ENCODE data around the gene NLN. TPM values are rescaled to one million over a fixed set of nuclear protein-coding genes. Genes with fewer than 3 reads are reported as not detected.
A peak's percentile ranks its signal among the peaks of the same experiment; 100 is the strongest.
"Not testable (repeated sequence)": the region's sequence is repeated elsewhere in the genome, so short reads cannot be mapped to it uniquely, and the experiment has no call there.

NLN gene
- total RNA-seq, 1 donor from 2014 or later = 21.0 TPM

DNA sequence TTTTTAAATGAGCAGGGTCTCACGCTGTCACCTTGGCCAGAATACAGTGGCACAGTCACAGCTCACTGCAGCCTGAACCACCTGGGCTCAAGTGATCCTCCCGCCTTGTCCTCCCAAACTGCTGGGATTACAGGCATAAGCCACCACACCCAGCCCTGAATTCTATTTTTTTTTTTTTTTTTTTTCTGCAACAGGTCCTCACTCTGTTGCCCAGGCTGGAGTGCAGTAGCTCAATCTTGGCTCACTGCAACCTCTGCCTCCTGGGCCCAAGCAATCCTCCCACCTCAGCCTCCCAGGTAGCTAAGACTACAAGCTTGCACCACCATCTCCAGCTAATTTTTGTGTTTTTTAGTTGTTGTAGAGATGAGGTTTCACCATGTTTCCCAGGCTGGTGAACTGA is 51.0 kb downstream of the NLN start:
- not testable (repeated sequence) for DNase-seq (ENCODE audit: low read depth in 2 of 2)

DNA sequence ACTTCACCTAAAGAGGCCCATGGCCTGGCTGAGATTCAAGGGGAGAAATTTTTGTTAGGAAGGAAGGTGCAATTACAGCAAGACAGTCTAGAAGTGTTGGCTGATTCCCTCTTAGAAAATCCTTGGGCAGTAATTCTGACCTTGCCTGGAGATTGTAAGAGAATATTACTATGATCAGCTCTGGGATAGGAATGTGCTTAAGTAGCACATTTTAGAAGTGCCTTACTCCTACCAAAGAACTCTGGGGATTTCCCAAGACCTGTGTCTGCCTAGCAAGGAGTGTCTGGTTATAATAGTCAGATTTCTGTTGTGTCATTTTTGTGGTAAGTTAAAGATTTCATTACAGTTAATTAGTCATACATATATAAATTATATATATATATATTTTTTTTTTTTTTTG is 52.3 kb downstream of the NLN start:
- DNase-seq (ENCODE audit: low read depth in 2 of 2) = peak in 1 of 2 donors; percentile 29

DNA sequence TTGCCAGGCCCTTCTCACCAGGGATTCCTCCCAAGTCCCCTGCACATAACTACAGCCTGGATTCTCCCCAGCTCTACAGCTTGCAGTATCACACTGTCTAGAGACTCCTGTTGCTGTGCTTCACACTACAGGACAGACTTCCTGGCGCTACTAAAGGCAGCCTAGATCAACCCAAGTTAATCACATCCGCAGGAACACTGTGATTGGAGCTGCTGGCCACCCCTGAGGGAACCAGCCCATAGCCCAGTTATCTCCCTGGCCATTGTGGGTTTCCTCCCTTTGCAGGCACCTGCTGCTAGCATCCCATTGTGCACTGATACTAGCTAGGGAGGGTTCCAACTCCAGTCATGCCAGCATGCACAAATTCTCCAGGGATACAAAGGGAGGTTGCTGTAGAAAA is 53.5 kb downstream of the NLN start:
- DNase-seq (ENCODE audit: low read depth in 2 of 2) = no peak

- DNase-seq (ENCODE audit: low read depth in 2 of 2) = no peak
Measured at GRCh38 chr5:65776441-65777141, 54.6 kb downstream of the NLN start.

DNA sequence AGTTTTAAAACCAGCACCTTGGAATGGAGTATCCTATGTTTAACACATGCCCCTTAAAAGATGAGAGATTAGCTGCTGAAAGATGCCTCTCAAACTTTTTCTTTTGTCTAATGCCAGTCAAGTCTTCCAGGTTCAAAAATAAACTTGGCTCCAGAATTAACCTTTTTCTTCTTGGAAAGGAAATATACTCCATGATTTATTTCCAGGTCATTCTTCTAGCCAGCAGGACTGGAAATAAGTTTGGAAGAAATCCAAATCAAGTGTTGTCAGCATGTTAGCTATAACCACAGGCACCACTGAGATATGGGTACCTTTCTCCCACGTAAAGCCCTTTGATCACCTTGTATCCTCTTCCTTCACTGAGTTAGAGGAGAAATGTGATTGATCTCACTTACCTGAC is 56.1 kb downstream of the NLN start:
- peak; percentile 50 to 65 for DNase-seq (ENCODE audit: low read depth in 2 of 2)

GRCh38 chr5:65779643-65780042 is 57.6 kb downstream of the NLN start:
- peak in 1 of 2 donors; percentile 14 for DNase-seq (ENCODE audit: low read depth in 2 of 2)

DNA sequence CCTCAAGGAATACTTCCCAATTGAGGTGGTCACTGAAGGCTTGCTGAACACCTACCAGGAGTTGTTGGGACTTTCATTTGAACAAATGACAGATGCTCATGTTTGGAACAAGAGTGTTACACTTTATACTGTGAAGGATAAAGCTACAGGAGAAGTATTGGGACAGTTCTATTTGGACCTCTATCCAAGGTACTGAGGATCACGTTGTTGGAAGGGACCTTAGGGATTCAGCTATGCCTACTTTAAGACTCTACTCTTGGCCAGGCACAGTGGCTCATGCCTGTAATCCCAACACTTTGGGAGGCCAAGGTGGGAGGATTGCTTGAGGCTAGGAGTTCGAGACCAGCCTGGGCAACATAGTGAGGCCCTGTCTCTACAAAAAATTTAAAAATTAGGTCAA is 66.3 kb downstream of the NLN start:
- DNase-seq (ENCODE audit: low read depth in 2 of 2) = not testable (repeated sequence)

DNA sequence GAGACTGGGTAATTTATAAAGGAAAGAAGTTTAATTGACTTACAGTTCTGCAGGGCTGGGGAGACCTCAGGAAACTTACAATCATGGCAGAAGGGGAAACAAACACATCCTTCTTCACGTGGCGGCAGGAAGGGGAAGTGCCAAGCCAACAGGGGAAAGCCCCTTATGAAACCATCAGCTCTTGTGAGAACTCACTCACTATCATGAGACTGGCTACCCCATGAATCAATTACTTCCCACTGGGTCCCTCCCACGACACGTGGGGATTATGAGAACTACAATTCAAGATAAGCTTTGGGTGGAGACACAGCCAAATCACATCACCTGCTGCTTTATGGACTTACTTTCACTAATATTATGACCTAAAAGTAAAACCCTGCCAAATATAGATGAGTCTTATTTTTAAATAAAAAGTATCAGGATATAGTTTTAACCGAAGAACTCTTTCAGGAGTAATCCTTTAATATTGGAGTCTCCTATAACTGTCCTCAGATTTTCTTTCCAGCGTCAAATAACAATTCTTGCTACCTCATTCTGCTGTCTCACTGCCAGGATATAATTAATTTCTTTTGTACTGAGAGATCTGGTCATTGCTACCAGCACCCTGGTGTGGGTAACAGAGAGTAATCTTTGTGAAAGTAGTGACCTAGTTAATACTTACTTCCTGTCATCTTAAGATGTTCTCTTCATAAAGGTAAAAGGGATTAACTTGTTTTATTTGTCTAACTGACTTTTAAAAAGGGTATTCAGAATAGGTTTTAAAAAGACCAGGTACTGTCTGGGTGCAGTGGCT is 68.6 kb downstream of the NLN start:
- DNase-seq (ENCODE audit: low read depth in 2 of 2) = peak in 1 of 2 donors; percentile 41

DNA sequence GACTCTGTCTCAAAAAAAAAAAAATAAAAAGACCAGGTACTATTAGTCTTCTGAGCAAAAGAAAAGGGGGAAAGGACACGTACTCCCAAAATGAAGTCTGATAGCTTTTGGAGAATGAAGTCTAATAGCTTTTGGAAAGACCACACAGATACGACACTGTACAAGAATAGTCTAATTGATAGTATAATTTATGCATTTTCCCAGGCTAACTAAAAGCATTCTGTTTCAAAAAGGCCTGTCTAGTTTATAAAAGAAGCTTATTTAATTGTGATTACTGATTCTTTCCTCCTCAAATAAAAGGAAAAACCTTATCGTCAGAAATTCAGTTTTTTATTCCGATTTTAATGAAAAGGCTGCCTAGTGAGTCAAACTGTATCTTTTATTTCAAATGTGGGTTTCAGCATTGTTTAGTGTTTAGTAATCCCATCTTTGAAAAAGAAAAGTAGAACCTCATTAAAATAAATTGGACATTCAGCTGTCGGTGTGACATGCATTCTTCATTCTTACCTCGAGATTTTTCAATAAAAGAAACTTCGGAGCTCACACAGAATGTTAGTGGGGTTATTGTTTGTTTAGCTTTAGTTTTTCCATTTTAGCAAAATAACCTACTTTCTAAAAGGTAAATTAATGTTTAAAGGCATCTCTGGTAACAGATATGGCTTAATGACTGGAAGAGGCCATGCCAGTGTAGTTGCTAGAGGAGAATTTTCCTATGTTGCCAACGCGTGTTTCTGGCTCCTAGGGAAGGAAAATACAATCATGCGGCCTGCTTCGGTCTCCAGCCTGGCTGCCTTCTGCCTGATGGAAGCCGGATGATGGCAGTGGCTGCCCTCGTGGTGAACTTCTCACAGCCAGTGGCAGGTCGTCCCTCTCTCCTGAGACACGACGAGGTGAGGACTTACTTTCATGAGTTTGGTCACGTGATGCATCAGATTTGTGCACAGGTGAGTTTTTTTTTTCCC is 70.0 kb downstream of the NLN start:
- DNase-seq (ENCODE audit: low read depth in 2 of 2) = peak in 1 of 2 donors; percentile 28

DNA sequence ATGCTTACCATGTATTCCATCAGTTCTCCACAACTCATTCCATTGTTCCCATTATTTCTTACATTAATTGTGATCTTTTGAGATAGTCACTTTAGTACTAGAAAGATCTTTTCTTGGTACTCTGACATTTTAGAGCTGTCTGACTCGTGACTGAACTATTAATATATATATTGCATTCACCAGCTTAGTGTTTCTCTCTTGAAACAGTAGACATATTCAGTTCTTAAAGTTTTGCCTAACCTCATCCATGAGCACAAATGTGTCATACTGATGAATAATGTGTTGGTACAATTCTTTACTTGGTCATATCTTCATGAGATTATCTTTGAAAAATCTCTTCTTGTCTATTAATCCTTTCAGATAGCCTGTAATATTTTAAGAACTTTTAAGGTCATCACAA is 74.3 kb downstream of the NLN start:
- DNase-seq (ENCODE audit: low read depth in 2 of 2) = no peak

- no peak for DNase-seq (ENCODE audit: low read depth in 2 of 2)
Measured at GRCh38 chr5:65796751-65797316, 74.8 kb downstream of the NLN start.

GRCh38 chr5:65797481-65797880 is 75.5 kb downstream of the NLN start:
- DNase-seq (ENCODE audit: low read depth in 2 of 2) = no peak

DNA sequence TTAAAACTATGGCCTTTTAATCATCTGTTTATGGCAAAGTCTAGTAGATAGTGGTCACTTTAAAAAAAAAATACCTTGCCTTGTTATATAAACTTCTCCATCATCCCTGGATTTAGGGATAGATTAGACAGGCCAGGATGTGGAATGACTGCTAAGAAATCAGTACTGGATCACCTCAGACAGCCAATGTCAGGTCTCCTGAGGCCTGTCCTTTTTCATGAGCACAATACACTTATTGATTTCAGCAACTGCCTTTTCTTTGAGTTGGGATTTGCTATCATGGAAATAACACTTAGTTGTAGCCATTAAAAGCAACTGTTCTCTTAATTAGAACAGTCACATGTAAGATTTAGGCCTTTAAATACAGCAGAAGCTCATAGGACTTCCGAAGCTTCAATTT is 77.9 kb downstream of the NLN start:
- DNase-seq (ENCODE audit: low read depth in 2 of 2) = no peak

GRCh38 chr5:65800775-65801174 is 78.8 kb downstream of the NLN start:
- peak in 1 of 2 donors; percentile 21 for DNase-seq (ENCODE audit: low read depth in 2 of 2)

DNA sequence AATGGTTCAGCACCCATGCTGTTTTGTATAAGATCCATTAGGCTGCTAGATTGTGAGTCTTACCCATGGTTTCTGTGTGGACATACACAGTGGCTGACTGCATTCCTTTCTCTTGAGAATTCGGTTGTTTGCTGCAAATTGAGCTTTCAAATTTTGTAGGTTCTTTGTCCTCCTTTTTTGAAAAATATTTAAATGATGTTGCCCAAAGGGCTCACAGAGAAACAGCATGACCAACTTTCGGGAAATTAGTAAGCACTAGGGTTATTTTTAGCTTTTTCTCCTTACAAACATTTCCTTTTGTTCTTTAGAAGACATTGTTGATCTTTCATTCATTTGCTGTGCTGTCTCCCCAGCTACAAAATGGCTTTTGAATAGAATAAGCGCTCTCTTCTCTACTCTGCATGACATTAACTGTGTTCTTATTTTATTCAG is 79.4 kb downstream of the NLN start:
- DNase-seq (ENCODE audit: low read depth in 2 of 2) = peak; percentile 32 to 64

GRCh38 chr5:65802080-65802479 is 80.1 kb downstream of the NLN start:
- DNase-seq (ENCODE audit: low read depth in 2 of 2) = no peak

DNA sequence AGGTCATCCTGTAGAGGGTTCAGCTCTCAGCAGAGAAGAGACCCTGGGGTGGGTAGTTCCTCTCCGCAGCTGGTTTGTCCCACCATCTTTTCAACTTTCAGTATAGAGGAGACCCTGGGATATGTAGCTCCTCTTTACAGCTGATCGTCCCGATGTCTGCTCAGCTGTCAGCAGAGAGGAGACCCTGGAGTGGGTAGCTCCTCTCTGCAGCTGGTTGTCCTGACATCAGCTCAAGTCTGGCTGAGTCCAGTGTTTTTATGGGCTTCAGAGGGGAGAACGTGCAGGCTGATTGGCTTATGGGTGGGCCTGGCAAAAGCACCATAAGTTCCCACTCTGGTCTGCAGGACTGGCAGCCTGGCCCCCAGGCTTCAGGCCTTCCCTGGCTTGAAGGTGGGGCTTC is 80.8 kb downstream of the NLN start:
- DNase-seq (ENCODE audit: low read depth in 2 of 2) = no peak

- DNase-seq (ENCODE audit: low read depth in 2 of 2) = no peak
Measured at GRCh38 chr5:65803699-65804391, 81.8 kb downstream of the NLN start.

DNA sequence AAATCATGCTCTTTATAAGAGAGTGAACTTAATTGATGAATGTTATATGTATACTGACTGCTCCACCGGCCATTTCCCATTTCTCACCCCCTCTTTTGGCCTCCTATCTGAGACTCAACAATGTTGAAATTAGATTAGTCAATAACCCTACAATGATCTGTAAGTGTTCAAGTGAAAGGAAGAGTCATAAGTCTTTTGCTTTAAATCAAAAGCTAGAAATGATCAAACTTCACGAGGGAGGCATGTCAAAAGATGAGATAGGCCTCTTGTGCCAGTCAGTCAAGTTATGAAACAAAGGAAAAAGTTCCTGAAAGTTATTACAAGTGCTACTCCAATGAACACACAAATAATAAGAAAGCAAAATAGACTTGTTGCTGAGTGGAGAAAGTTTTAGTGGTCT is 83.1 kb downstream of the NLN start:
- no peak for DNase-seq (ENCODE audit: low read depth in 2 of 2)

- DNase-seq (ENCODE audit: low read depth in 2 of 2) = not testable (repeated sequence)
Measured at GRCh38 chr5:65807494-65807893, 85.5 kb downstream of the NLN start.

- no peak for DNase-seq (ENCODE audit: low read depth in 2 of 2)
Measured at GRCh38 chr5:65808251-65808741, 86.3 kb downstream of the NLN start.

All from lung microvascular endothelial cell (primary cell).